ENCODE results near the gene PCDH9.

- TF ChIP-seq CTCF (IDR thresholded peaks at IDR 0.05) (no peak), POLR2A (IDR thresholded peaks at IDR 0.05) (no peak)
These were observed 875.0 kb downstream of the PCDH9 start for GRCh38 chr13:66354879-66355751.

Data from right lobe of liver (tissue), 4 donors.